ENCODE results near the gene GCSH.
"Not testable (repeated sequence)": the region's sequence is repeated elsewhere in the genome, so short reads cannot be mapped to it uniquely, and the experiment has no call there.

Gene GCSH

DNA sequence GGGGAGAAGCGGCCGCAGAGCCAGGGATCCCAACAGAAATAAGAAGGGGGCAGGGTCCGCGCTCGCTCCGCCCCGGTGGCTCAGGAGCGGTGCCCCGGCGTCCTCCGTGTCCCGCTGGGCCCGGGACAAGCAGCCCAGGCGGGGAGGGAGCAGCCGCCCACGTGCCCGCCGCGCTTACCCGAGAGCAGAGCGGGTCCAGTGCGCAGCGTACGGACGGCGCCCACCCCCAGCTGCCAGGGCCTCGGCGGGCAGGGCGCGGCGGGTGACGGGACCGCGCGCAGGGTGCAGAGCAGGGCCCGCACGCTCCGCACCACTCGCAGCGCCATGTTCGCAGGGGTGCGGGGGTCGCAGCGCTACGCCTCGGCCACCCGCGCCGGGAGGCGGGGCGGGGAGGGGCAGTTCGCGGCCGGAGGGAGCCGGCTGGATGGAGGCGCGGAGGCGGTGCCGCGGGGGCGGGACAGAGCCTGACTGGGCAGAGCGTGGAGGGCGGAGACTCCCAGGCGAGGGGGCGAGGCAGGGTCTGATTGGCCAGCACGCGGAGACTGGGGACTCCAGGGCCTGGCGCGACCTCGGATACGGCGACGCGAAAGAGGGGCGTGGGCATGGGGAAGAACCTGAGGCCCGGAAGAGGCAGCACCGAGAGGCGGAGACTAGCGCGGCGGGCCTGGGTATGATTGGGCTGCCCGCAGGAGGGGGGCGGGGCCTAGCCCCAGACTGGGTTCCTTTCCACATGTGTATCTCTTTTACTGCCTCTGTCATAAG is at the start of gene GCSH:
TSS of gene GCSH (minus strand) at position 443 of the 762 bp plus-strand sequence. CDS start at position 326, 117 bp downstream.
- DNase-seq (ENCODE audit: low read depth): peak; percentile 98

DNA sequence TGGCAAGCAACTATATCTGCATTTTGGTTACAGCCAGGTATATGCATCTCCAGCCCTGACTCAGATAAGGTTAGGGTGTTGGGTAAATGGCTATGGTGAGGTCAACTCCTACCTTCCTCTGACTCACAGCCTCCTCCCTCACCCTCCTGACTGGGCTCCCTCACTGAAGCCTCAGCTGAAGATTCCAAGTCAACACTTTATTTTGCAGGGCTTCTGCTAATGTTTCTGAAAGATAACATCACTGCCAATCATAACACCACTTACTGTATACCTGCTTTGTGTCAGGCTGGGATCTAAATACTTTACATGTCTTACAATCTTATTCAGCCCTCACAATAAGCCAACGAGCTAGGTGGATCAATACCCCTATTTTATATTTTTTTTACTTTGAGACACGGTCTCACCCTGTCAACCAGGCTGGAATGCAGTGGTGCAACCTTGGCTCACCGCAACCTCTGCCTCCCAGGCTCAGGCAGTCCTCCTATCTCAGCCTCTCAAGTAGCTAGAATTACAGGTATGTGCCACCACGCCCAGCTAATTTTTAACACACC is 47.8 kb upstream of the GCSH start:
- no peak for DNase-seq (ENCODE audit: low read depth)

DNA sequence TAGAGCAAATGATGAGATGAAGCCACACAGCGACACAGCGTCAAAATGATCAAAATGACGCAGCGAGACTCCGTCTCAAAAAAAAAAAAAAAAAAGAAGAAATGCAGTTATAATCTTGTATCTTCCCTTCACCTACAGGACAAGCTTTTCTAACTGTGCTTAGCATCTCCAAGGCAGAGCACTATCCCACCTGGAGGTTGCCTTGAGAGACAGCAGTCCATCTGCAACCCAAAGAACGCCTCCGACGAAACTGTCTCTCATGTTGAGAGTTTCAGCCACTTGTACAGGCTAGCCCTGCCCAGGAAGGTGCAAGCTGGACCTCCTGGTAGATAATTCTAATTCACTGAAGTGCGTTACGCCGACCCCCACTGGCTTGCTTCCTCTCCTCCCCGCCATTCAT is 46.7 kb upstream of the GCSH start:
- DNase-seq (ENCODE audit: low read depth): no peak

DNA sequence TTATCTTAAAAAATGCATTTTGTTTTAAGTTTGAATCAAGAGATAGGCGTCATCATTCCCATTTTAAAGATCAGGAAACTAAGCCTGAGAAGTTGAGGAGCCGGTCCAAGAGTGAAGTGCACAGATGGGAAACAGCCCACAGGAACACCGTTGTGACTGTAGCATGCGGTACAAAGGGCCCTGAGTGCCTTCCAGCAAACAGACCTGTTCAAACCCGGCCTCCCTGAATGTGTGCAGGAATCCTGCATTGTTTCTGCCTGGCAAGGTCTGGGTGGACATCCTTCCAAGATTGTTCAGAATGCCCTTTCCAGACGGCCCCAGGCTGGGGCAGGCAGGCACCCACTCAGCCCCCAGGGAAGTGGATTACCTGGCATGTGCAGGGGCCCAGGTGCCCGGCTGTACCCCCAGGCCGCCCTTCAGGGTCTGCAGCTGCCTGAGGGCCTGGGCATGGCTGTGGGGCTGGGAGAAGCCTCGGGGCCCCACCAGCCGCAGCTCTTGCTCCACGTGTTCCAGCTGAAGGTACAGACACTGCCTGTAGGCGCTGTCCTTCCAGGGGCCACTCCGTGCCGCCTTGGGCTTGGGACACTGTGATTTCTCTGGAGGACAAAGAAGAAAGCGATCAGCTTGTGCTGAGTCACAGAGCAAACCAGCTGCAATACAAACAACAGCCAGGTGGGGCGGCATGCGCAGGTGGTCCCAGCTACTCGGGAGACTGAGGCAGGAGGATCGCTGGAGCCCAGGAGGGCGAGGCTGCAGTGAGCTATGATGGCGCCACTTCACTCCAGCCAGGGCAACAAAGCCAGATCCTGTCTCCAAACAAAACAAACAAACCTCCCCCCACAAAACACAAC is 45.0 kb upstream of the GCSH start:
- DNase-seq (ENCODE audit: low read depth): peak; percentile 8

DNA sequence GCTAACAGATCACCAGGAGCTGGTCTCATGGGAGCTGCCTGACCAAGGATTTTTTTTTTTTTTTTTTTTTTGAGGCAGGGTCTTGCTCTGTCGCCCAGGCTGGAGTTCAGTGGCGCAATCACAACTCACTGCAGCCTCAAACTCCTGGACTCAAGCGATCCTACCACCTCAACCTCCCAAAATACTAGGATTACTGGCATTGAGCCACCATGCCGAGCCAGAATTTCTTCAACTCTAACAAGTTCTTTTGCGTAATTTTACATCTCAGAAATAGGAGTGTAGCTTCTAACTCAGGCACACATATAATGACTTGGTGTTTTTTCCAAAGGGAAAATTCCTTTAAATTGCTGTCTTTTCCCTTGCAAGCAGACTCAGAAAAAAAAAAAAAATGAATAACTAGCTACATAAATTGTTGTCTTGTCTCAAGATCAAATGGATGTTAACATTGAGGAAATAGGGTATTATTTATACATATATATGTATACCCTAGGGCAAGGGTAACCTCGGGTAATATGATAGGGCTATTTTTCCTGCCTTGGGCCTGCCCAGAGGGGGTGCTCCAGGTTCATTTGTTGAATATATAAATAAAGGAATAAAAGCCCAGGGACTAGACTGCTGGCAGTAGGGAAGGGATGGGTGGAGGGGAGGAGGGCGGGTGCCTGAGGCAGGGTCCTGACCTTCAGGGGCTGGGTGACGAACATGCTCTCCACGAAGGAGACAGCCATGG is 42.8 kb upstream of the GCSH start:
- no peak for DNase-seq (ENCODE audit: low read depth)

- no peak for DNase-seq (ENCODE audit: low read depth)
Measured at GRCh38 chr16:81137754-81138153, 41.6 kb upstream of the GCSH start.

DNA sequence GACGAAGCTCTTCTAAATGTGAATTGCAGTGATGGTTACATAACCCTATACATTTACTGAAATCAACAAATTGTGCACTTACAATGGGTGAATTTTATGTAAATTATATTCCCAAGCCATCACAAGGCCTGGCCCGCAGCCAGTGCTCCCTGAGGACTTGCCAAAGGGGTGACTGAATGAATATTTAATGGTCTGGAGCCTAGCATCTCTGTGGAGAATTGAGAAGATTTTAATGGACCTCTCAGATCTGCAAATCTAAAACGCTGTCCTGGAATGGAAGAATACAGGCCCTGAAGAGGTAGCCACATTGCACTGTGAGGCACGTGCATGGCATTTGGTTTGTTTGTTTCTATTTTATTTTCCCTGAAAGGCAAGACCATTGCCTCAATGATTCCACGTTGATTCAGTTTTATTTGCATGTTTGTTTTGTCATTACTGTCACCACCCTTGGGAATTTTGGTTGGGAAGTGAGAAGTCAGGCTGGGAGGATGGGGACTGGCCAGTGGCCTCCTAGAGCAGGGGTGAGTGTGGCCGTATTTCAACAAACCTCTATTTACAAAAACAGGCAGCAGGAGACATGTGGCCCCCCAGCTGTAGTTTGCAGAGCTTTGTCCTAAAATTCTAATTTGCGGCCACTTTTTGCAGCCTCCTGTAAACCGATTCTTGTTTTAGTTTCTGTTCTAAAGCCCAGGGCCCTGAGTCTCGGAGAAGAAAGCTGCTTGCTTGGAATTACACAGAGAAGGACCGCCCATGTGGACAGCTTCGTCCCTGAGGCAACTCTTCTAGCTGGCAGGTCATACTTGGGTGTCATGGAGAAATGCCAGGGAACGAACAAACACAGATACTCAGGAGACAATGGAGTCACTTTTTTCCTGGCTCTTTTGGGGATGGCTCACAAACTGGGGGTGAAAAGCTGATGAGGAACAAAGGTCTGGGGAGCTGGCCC is 40.5 kb upstream of the GCSH start:
- DNase-seq (ENCODE audit: low read depth): no peak

- no peak for DNase-seq (ENCODE audit: low read depth)
Measured at GRCh38 chr16:81130126-81130525, 33.9 kb upstream of the GCSH start.

DNA sequence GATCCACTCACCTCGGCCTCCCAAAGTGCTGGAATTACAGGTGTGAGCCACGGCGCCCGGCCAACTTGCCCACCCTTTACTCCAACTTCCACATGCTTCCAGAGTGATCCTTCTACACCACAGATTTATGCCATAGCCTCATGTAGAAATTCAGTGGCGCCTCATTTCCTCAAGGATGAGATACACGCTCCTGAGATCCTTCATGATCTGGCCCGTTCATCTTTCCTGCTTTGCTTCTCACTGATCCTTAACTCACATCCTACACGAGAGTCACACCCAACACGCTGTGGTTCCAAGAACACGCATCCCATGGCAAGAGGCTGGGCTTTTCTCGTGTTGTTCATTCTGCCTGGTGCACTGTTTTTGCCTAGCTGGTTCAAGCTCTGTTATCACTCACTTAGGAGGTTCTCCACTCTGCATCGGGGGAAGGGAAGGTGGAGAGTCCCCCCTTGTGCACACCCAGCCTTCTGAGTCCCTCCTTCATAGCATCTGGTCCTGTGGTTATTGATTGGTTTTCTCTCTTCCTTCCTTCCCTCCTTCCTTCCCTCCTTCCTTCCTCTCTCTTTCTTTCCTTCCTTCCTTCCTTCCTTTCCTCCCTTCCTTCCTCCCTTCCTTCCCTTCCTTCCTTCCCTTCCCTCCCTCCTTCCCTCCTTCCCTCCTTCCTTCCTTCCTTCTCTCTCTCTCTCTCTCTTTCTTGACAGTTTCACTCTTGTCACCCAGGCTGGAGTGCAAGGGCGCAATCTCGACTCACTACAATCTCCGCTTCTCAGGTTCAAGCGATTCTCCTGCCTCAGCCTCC is 32.7 kb upstream of the GCSH start:
- no peak for DNase-seq (ENCODE audit: low read depth)

DNA sequence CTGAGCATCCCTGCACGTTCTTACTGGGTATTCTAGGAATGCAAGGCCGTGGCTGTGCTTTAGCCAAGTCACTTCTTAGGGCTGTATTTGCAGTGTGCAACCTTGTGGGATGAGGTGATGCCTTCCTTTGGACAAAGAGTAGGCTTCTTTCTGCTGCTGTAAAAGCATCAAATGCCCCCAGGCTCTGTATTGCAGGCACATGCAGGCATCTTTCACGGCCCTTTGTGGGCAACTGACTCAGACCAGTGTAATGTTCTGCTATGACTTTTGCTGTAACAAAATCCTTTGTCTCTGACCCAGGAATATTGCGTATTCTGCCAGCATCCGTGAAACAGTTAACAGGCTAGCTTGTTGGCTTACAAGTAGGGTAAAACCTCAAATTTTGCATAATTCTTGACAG is 30.9 kb upstream of the GCSH start:
- no peak for DNase-seq (ENCODE audit: low read depth)

DNA sequence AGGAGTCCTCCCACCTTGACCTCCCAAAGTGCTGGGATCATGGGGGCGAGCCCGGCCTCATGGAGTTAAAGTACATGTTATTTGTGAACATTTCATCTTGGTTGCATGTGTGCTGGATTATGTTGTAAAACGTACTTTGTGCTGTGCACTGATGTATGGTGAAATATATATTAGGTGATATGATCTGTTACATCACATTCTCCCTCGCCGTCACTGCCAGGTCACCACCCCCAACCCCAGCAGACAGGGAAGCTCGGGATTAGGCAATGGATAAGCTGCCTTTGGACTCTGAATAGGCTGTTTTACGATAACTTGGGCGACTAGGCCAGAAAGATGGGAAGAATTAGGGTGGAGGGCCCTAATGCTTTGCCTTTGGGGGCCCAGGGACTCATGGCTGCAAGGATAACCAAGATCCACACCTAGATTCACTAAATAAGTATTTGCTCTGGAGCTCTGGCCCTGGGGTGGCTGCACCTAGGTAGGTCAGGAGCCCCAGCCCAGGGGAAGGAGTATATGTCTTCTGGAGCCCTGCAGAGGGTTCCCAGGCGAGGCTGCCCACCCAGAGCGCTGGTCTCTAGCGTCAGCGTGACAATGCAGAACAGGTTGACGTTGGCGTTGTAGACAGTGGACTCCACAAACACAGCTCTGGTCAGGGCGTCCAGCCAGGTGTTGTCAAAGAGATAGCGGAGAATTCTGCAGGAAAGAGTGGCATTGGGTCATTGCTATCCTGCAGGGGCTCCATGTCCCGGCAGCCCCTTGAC is 27.1 kb upstream of the GCSH start:
- DNase-seq (ENCODE audit: low read depth): no peak

DNA sequence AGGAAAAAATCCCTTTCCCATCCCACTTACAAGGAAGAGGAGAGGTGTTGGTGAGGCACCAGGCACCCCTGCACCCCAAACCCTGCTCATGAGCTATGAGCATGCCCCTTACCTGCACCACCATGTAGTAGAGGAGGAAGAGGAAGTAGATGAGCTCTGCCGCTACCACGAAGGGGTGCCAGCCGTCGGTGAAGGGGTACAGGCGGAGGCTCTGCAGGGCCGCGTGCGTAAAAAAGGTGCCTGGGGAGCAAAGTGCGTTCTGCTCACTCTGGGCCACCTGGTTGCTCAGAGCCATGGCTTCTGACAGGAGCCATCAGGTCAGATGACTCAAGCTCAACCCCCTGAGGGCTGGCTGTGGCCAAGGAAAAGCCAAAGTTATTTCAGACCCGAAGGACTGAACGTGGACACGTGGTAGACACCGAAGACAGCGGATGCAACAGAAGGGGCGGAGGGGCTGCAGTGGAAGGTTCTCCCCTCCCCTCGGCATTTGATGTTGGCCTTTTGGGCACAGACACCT is 25.3 kb upstream of the GCSH start:
- DNase-seq (ENCODE audit: low read depth): no peak

DNA sequence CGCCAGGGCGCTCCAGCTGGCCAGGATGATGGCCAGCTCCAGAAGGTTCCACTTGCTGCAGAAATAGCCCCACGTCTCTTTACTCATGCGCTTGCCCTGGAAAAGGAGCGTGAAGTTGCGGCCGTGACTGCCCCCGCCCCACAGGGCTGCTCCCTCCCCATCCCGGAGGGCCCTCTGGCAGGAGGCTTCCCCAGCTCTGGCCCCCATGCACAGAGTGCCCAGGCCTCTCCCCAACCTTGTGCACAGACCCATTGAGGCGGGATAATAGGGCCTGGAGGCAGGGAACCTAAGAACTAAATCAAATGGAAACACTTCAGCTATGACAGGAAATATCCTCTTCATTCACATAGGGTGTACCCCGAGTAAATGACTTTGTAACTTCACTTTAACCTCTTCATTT is 21.2 kb upstream of the GCSH start:
- no peak for DNase-seq (ENCODE audit: low read depth)

DNA sequence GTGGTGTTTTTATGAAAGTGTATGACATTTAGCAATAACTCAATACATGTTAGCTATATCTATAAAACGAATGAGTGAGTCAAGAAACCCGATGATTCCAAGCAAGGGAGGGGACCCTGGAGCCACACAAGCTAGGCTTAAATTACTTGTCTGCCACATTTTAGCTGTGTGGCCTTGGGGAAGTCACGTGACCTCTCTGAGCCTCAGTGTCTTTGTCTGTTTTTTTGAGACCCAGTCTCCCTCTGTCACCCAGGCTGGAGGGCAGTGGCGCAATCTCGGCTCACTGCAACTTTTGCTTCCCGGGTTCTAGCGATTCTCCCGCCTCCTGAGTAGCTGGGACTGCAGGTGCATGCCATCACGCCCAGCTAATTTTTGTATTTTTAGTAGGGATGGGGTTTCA is 20.1 kb upstream of the GCSH start:
- DNase-seq (ENCODE audit: low read depth): no peak

GRCh38 chr16:81112453-81112852 is 16.3 kb upstream of the GCSH start:
- DNase-seq (ENCODE audit: low read depth): no peak

DNA sequence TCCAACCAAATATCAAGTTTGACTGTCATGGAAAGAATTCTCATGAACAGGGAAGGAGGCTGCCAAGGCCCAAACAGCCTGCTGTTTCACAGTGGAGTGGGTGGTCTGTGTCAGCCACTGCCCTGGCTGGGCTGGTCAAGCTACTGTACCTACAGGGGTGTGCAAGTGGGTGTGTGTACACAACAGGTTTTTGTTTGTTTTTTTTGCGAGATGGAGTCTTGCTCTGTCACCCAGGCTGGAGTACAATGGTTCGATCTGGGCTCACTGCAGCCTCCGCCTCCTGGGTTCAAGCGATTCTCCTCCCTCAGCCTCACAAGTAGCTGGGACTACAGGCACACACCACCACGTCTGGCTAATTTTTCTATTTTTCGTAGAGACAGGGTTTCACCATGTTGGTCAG is 13.1 kb upstream of the GCSH start:
- DNase-seq (ENCODE audit: low read depth): not testable (repeated sequence)

GRCh38 chr16:81107511-81107910 is 11.3 kb upstream of the GCSH start:
- DNase-seq (ENCODE audit: low read depth): no peak

- no peak for DNase-seq (ENCODE audit: low read depth)
Measured at GRCh38 chr16:81106826-81107503, 10.8 kb upstream of the GCSH start.

- no peak for DNase-seq (ENCODE audit: low read depth)
Measured at GRCh38 chr16:81105946-81106345, 9.8 kb upstream of the GCSH start.
